Type B pancreatic cell (in vitro differentiated cells): ENCODE measurements around the gene PLEKHA8. TPM values are rescaled to one million over a fixed set of nuclear protein-coding genes. Genes with fewer than 3 reads are reported as not detected.

Experiments
- DNase-seq: peaks from one replicate; pipeline ENCODE4 v3.0.0; 2021; ENCODE audit warnings: mixed read lengths; ENCODE audit not compliant: unreplicated experiment; ENCODE audit errors: extremely low spot score
- H3K27ac Mint-ChIP-seq: 2 replicates; pipeline ENCODE4 v1.8.0; 2021; ENCODE audit warnings: mild to moderate bottlenecking, mixed read lengths
- H3K27me3 Mint-ChIP-seq: 2 replicates; pipeline ENCODE4 v1.8.0; 2021; ENCODE audit warnings: mixed read lengths
- H3K36me3 Mint-ChIP-seq: 2 replicates; pipeline ENCODE4 v1.8.0; 2021; ENCODE audit warnings: mixed read lengths
- H3K4me1 Mint-ChIP-seq: one replicate; pipeline ENCODE4 v1.8.0; 2021; ENCODE audit warnings: mixed read lengths; ENCODE audit not compliant: unreplicated experiment
- H3K4me3 Mint-ChIP-seq: 2 replicates; pipeline ENCODE4 v1.8.0; 2021; ENCODE audit warnings: mild to moderate bottlenecking, mixed read lengths
- H3K9me3 Mint-ChIP-seq: 2 replicates; pipeline ENCODE4 v1.8.0; 2021; ENCODE audit warnings: mixed read lengths
- CTCF ChIP-seq: fragments of 200-600 bp; sonication (generic); conservative IDR thresholded peaks from 2 replicates; pipeline ENCODE4 v1.5.0; 2021; ENCODE audit warnings: antibody characterized with exemption, mild to moderate bottlenecking
- total RNA-seq: library from RNA; stranded (reverse); gene quantifications from 2 replicates; pipeline ENCODE4 v1.2.1, GENCODE V29; 2021; ENCODE audit warnings: low replicate concordance

The PLEKHA8 gene
- total RNA-seq, 1 donor from 2014 or later, result 46.0 TPM

- Mint-ChIP-seq H3K9me3 (no peaks in the 10 kb centered on the region), H3K4me3 (no peak overlapping the region), H3K4me1 (peaks cover 12% of the 10 kb centered on the region), H3K27me3 (no peaks in the 10 kb centered on the region), H3K36me3 (no peaks in the 10 kb centered on the region), H3K27ac (no peak overlapping the region)
- no peak for DNase-seq
- TF ChIP-seq CTCF, result no peak
Measured at GRCh38 chr7:30177186-30177585, 149.0 kb downstream of the PLEKHA8 start.

- no peak overlapping the region for H3K27ac Mint-ChIP-seq
- no peaks in the 10 kb centered on the region for H3K27me3 Mint-ChIP-seq
- no peaks in the 10 kb centered on the region for H3K36me3 Mint-ChIP-seq
- H3K4me3 Mint-ChIP-seq, result no peak overlapping the region
- no peak for DNase-seq
- no peak for TF ChIP-seq CTCF
- no peaks in the 10 kb centered on the region for H3K9me3 Mint-ChIP-seq
- peaks cover 4% of the 10 kb centered on the region for H3K4me1 Mint-ChIP-seq
Measured at GRCh38 chr7:30177965-30178364, 149.8 kb downstream of the PLEKHA8 start.

- Mint-ChIP-seq H3K27me3 (no peaks in the 10 kb centered on the region), H3K4me3 (no peak overlapping the region), H3K36me3 (no peaks in the 10 kb centered on the region), H3K9me3 (no peaks in the 10 kb centered on the region), H3K27ac (no peak overlapping the region), H3K4me1 (no peaks in the 10 kb centered on the region)
- TF ChIP-seq CTCF, result no peak
- DNase-seq, result no peak
Measured at GRCh38 chr7:30178748-30179436, 150.7 kb downstream of the PLEKHA8 start.

Other genes starting within 250 kb of the PLEKHA8 start
- gene WIPF3, start 221.9 kb upstream of the PLEKHA8 start, total RNA-seq, result 1.7 TPM in 2 replicates
- gene SCRN1, start 38.6 kb upstream of the PLEKHA8 start, total RNA-seq, result 62.7 and 79.6 TPM in 2 replicates
- gene FKBP14, start 1.7 kb upstream of the PLEKHA8 start, total RNA-seq, result 18.3 and 22.6 TPM in 2 replicates
- gene MTURN, start 106.6 kb downstream of the PLEKHA8 start, total RNA-seq, result 16.6 and 23.3 TPM in 2 replicates